ENCODE data around the gene TPCN2. TPM values are rescaled to one million over a fixed set of nuclear protein-coding genes. Genes with fewer than 3 reads are reported as not detected.

The TPCN2 gene
- total RNA-seq, 2 donors from 2014 or later = 14.5 to 21.1 TPM

DNA sequence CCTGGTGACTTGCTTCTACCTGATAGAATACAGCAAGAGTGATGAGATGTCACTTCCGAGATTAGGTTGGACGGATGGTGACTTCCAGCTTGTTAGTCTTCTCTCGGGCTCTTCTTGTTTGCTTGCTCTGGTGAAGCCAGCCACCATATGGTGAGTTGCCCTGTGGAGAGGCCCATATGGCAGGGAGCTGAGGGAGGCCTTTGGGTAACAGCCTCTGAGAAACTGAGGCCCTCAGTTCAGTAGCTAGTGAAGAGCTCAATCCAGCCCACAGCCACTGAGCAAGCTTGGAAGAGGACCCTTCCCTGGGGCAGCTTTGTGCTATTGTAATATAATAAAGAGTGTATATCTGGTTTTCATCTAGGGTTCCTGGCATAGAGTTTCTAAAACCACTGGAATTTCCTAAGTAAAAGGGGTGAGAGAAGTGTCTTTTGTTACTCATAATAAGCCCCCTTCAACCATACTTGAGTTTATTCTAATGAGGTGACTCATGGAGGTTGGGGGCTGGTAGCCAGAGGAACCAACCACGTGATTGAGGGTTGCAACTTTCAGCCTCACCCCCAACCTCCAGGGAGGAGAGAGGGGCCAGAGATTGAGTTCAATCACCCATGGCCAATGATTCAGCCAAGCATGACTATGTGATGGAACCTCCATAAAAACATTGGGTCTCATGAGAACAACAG lies 8.0 kb upstream of the TPCN2 start:
- intact Hi-C loops (cut with DNase I) = loop anchor here (5.0 kb wide), 1 partner anchor 128 kb away; no protein-coding TSS in a partner anchor
- Histone ChIP-seq H3K4me3 (no peak overlapping the region), H3K36me3 (no peaks in the 10 kb centered on the region), H3K27me3 (no peaks in the 10 kb centered on the region), H3K4me1 (no peaks in the 10 kb centered on the region), H3K27ac (no peak overlapping the region), H3K9ac (ENCODE audit: low read depth in 2 of 2, low read length in 2 of 2) (no peak overlapping the region), H3K9me3 (no peaks in the 10 kb centered on the region)
- DNase-seq = no peak
- TF ChIP-seq, protein P1, sequence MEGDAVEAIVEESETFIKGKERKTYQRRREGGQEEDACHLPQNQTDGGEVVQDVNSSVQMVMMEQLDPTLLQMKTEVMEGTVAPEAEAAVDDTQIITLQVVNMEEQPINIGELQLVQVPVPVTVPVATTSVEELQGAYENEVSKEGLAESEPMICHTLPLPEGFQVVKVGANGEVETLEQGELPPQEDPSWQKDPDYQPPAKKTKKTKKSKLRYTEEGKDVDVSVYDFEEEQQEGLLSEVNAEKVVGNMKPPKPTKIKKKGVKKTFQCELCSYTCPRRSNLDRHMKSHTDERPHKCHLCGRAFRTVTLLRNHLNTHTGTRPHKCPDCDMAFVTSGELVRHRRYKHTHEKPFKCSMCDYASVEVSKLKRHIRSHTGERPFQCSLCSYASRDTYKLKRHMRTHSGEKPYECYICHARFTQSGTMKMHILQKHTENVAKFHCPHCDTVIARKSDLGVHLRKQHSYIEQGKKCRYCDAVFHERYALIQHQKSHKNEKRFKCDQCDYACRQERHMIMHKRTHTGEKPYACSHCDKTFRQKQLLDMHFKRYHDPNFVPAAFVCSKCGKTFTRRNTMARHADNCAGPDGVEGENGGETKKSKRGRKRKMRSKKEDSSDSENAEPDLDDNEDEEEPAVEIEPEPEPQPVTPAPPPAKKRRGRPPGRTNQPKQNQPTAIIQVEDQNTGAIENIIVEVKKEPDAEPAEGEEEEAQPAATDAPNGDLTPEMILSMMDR (IDR thresholded peaks at IDR 0.05) = no peak

DNA sequence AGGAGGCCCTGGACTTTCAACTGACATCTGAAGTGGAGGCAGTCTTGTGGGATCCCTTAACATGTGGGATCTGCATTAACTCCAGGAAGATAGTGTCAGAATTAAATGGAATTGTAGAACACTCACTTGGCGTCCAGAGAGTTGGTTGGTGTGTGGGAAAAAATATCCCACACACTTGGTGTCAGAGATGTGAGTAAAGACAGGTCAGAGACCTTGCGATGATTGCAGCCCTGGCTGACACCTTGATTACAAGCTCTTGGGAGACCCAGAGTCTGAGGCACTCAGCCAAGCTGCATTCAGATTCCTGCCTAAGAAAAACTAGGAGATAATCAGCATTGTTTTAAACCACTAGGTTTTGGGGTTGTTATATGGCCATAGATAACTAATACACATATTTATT lies 7.2 kb upstream of the TPCN2 start:
- TF ChIP-seq, protein P1 (IDR thresholded peaks at IDR 0.05) = no peak
- Histone ChIP-seq H3K4me3 (no peak overlapping the region), H3K9ac (ENCODE audit: low read depth in 2 of 2, low read length in 2 of 2) (no peak overlapping the region), H3K27me3 (no peaks in the 10 kb centered on the region), H3K36me3 (no peaks in the 10 kb centered on the region), H3K27ac (no peak overlapping the region), H3K4me1 (no peaks in the 10 kb centered on the region), H3K9me3 (no peaks in the 10 kb centered on the region)
- intact Hi-C loops (cut with DNase I) = loop anchor here (5.0 kb wide), 1 partner anchor 129 kb away; no protein-coding TSS in a partner anchor
- no peak for DNase-seq

GRCh38 chr11:69044111-69045013 lies 4.4 kb upstream of the TPCN2 start:
- Histone ChIP-seq H3K27me3 (no peaks in the 10 kb centered on the region), H3K27ac (peak overlapping the region; percentile 4), H3K4me3 (no peak overlapping the region), H3K9me3 (no peaks in the 10 kb centered on the region), H3K9ac (ENCODE audit: low read depth in 2 of 2, low read length in 2 of 2) (no peak overlapping the region), H3K36me3 (no peaks in the 10 kb centered on the region), H3K4me1 (no peaks in the 10 kb centered on the region)
- TF ChIP-seq, protein P1 (IDR thresholded peaks at IDR 0.05) = peak; percentile 55
- peak; percentile 72 for DNase-seq
- intact Hi-C loops (cut with DNase I) = loop anchor here (5.0 kb wide), 1 partner anchor 132 kb away; no protein-coding TSS in a partner anchor

DNA sequence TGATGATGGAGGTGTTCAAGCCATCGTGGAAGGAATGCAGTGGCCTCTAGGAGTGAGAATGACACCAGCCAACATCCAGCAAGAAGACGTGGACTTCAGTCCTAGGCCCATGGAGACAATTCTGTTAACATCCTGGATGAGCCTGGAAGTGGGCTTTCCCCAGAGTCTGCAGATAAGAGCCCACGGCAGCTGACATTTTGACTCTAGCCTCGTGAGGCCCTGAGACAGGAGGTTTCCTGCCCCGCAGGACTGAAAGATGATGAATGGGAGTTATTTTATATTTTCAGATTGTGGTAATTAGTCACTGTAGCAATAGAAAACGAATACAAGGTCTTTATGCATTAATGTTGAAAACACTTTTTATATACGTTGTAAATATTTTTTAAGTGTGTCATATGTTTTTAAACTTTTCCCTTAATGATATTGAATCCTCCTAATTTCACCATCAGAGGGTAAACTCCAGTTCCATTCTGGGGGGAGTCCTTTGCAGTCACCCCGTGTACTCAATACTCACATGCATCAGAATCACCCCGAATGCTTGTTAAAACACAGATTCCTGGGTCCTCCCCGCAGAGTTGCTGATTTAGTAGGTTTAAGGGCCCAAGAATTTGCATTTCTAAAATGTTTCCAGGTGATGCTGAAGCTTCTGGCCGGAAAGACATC lies 570 bp upstream of the TPCN2 start:
- no peaks in the 10 kb centered on the region for H3K4me1 ChIP-seq
- no peak overlapping the region for H3K9ac ChIP-seq (ENCODE audit: low read depth in 2 of 2, low read length in 2 of 2)
- peak overlapping the region; percentile 75 for H3K27ac ChIP-seq
- H3K36me3 ChIP-seq = no peaks in the 10 kb centered on the region
- H3K9me3 ChIP-seq = no peaks in the 10 kb centered on the region
- TF ChIP-seq, protein P1 (IDR thresholded peaks at IDR 0.05) = no peak
- no peaks in the 10 kb centered on the region for H3K27me3 ChIP-seq
- intact Hi-C loops (cut with DNase I) = no loop called here
- DNase-seq = no peak
- peak overlapping the region; percentile 75 for H3K4me3 ChIP-seq

- Histone ChIP-seq H3K9me3 (no peaks in the 10 kb centered on the region), H3K4me3 (peak overlapping the region; percentile 75), H3K27ac (peak overlapping the region; percentile 75), H3K4me1 (no peaks in the 10 kb centered on the region), H3K36me3 (no peaks in the 10 kb centered on the region), H3K27me3 (no peaks in the 10 kb centered on the region), H3K9ac (ENCODE audit: low read depth in 2 of 2, low read length in 2 of 2) (peak overlapping the region; percentile 74 to 100)
- TF ChIP-seq, protein P1 (IDR thresholded peaks at IDR 0.05) = no peak
- DNase-seq = no peak
- intact Hi-C loops (cut with DNase I) = no loop called here
These were observed 747 bp downstream of the TPCN2 start for GRCh38 chr11:69049490-69049867.

All from colonic mucosa (tissue), 4 donors.